Ovary (tissue), 9 donors: ENCODE results near the gene MARS1. TPM values are rescaled to one million over a fixed set of nuclear protein-coding genes. Genes with fewer than 3 reads are reported as not detected.

Experiments
- DNase-seq, 5 donors: peaks; one replicate each; pipeline ENCODE4 v3.0.0-alpha.2; 2019 to 2020
- H3K27ac ChIP-seq, 2 donors: fragments of 200-600 bp; one replicate each; pipeline versions ENCODE4 v1.5.1 to v1.8.0; 2019 to 2022
- H3K27me3 ChIP-seq: fragments of 200-600 bp; one replicate; pipeline ENCODE4 v1.8.0; 2022
- H3K36me3 ChIP-seq: fragments of 200-600 bp; sonication (generic); one replicate; pipeline ENCODE4 v1.5.1; 2019
- H3K4me1 ChIP-seq: one replicate; pipeline ENCODE4 v1.8.1; 2013; ENCODE audit warnings: mild to moderate bottlenecking, moderate library complexity; ENCODE audit not compliant: insufficient read depth
- H3K4me3 ChIP-seq: fragments of 200-600 bp; sonication (generic); one replicate; pipeline ENCODE4 v1.5.1; 2017
- H3K9me3 ChIP-seq, 2 donors: fragments of 200-600 bp in 1 of 2; sonication (generic) in 1 of 2; one replicate each; pipeline versions ENCODE4 v1.5.1 to v1.8.1; 2013 to 2019; ENCODE audit warnings: mild to moderate bottlenecking in 1 of 2, moderate library complexity in 1 of 2
- EP300 ChIP-seq: sonication (generic); formaldehyde crosslinking; IDR thresholded peaks from one replicate; pipeline ENCODE4 v1.6.1; 2017; ENCODE audit warnings: antibody characterized with exemption
- POLR2A ChIP-seq: fragments of 450-650 bp; IDR thresholded peaks from one replicate; pipeline ENCODE4 v1.6.1; 2017; ENCODE audit warnings: antibody characterized with exemption, mild to moderate bottlenecking, moderate library complexity
- WGBS, 3 donors: extraction: QIAGEN DNeasy Blood & Tissue Kit in 1 of 3; methylation state at CpG; one replicate each; pipeline versions ENCODE4 v1.1.5 to v1.1.7; 2013 to 2017; 5-methylcytosine and 5-hydroxymethylcytosine counted together
- intact Hi-C, 4 donors: fragments of 100-400 bp; cut with DNase I; formaldehyde crosslinking; loops; one replicate each; pipeline versions ENCODE4 v1.11.0 to v1.15.1; 2022 to 2023
- polyA plus RNA-seq, 2 donors: library from polyadenylated mRNA; stranded (reverse); fragments of 200-250 nt in 1 of 2; fragments of 350-450 nt in 1 of 2; fragmentation: Illumina TruSeq in 1 of 2; extraction: RNeasy Lipid Tissue Mini Kit (QIAGEN cat#74804) in 1 of 2; gene quantifications; one replicate each; pipeline ENCODE4 v1.2.3, GENCODE V29; 2013 to 2014
- total RNA-seq, 7 donors: library from RNA; depleted of rRNA in 2 of 7; stranded (reverse); fragments of >200 nt in 2 of 7; fragmentation: NEBNext Ultra II Directional in 3 of 7; extraction: Animal tissue kit (Norgen Biotek cat#: 25700) in 3 of 7; gene quantifications; one replicate each; pipeline versions ENCODE4 v1.1.0 to v1.2.4, GENCODE V29; 2016 to 2023
- TF ChIP-seq, protein P1 (sequence below), 3 donors: fragments of 450-650 bp in 2 of 3; fragments of 200-600 bp in 1 of 3; IDR thresholded peaks; one replicate each; pipeline versions ENCODE4 v1.5.1 to v1.8.0; 2016 to 2022; ENCODE audit warnings: antibody characterized with exemption in 3 of 3, mild to moderate bottlenecking in 1 of 3
- donor health status: DM: no; HTN: no; CAD: no; lungs with moderate emphysema.
- donor health status: DM: no; HTN: no; CAD: no.
- donor health status: Bipolar disorder and iron deficiency.
- donor health status: DM: yes; HTN: yes; CAD: no.
- donor health status: DM: no; HTN: no; CAD: no.
- donor health status: DM: yes; HTN: yes; CAD: no.

MARS1 gene
- total and polyA plus RNA-seq, 9 donors, result 21.1 to 479 (median 66.4) TPM

DNA sequence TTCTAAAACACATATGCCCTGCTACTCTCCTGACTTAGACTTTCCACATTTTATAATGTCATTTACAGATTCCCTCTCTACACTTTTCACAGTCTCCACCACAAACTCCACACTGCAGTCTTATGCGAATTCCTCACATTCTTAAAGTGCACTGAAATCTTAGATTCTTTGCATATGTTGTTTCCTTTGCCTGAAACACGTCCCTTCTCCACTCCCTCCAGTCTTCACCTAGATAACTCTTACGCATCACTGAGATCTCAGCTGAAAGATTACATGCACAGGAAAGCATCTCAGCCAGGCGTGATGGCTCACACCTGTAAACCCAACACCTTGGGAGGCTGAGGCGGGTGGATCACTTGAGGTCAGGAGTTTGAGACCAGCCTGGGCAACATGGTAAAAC is 4.4 kb upstream of the MARS1 start:
- WGBS, 3 donors, result 18 to 30% (median 23%) methylated on average over 5 of the region's 5 CpGs
- H3K36me3 ChIP-seq, result no peaks in the 10 kb centered on the region

GRCh38 chr12:57485695-57486094 is 2.2 kb upstream of the MARS1 start:
- no peak for DNase-seq
- intact Hi-C loops, result no loop called here
- no peaks in the 10 kb centered on the region for H3K9me3 ChIP-seq
- H3K27ac ChIP-seq, result no peak overlapping the region
- no peak overlapping the region for H3K4me3 ChIP-seq
- no peaks in the 10 kb centered on the region for H3K36me3 ChIP-seq
- TF ChIP-seq, protein P1, sequence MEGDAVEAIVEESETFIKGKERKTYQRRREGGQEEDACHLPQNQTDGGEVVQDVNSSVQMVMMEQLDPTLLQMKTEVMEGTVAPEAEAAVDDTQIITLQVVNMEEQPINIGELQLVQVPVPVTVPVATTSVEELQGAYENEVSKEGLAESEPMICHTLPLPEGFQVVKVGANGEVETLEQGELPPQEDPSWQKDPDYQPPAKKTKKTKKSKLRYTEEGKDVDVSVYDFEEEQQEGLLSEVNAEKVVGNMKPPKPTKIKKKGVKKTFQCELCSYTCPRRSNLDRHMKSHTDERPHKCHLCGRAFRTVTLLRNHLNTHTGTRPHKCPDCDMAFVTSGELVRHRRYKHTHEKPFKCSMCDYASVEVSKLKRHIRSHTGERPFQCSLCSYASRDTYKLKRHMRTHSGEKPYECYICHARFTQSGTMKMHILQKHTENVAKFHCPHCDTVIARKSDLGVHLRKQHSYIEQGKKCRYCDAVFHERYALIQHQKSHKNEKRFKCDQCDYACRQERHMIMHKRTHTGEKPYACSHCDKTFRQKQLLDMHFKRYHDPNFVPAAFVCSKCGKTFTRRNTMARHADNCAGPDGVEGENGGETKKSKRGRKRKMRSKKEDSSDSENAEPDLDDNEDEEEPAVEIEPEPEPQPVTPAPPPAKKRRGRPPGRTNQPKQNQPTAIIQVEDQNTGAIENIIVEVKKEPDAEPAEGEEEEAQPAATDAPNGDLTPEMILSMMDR (IDR thresholded peaks at IDR 0.05), result no peak
- TF ChIP-seq EP300, result no peak
- no peak for TF ChIP-seq POLR2A
- H3K4me1 ChIP-seq, result peaks cover 5% of the 10 kb centered on the region
- no peaks in the 10 kb centered on the region for H3K27me3 ChIP-seq

More for the DNA sequence above, 4.4 kb upstream of the MARS1 start:
- DNase-seq, result no peak
- Histone ChIP-seq H3K27me3 (no peaks in the 10 kb centered on the region), H3K4me3 (no peak overlapping the region), H3K27ac (no peak overlapping the region), H3K9me3 (no peaks in the 10 kb centered on the region), H3K4me1 (no peaks in the 10 kb centered on the region)
- intact Hi-C loops, result no loop called here
- TF ChIP-seq, protein P1 (IDR thresholded peaks at IDR 0.05), result no peak
- TF ChIP-seq POLR2A, result no peak
- no peak for TF ChIP-seq EP300

DNA sequence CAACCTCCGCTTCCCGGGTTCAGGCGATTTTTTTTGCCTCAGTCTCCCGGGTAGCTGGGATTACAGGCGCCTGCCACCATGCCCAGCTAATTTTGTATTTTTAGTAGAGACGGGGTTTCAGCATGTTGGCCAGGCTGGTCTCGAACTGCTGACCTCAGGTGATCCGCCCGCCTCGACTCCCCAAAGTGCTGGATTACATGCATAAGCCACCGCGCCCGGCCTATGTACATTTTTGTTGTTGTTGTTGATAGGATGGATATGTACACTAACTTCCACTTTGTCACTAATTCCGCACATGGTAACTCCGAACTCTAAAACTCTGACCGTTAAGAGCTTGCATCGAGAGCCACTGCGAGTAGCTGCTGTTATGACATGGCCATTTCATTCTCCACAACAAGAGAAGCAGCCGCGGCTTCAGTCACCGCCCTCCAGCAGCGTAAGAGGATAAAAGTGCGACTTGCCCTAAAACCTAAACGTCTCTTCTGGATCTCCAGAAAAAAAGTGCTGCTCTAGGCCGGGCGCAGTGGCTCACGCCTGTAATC is 742 bp upstream of the MARS1 start:
- intact Hi-C loops, result no loop called here
- DNase-seq, result peak in 2 of 5 donors; percentile 44 to 55
- H3K36me3 ChIP-seq, result no peaks in the 10 kb centered on the region
- H3K27me3 ChIP-seq, result no peaks in the 10 kb centered on the region
- H3K4me1 ChIP-seq, result peaks cover 5% of the 10 kb centered on the region
- no peak for TF ChIP-seq POLR2A
- no peak for TF ChIP-seq EP300
- TF ChIP-seq, protein P1 (IDR thresholded peaks at IDR 0.05), result no peak
- no peak overlapping the region for H3K27ac ChIP-seq
- peak overlapping the region; percentile 81 for H3K4me3 ChIP-seq
- no peaks in the 10 kb centered on the region for H3K9me3 ChIP-seq
- WGBS, 3 donors, result 79 to 86% (median 82%) methylated on average over 27 of the region's 27 CpGs

GRCh38 chr12:57488402-57489156 is 711 bp downstream of the MARS1 start:
- intact Hi-C loops, result no loop called here

More at GRCh38 chr12:57488402-57489156, 711 bp downstream of the MARS1 start:
- DNase-seq, result no peak
- 23 to 27% (median 26%) methylated on average over 11 of the region's 11 CpGs for WGBS, 3 donors
- Histone ChIP-seq H3K27me3 (no peaks in the 10 kb centered on the region), H3K4me3 (peak overlapping the region; percentile 81), H3K9me3 (no peaks in the 10 kb centered on the region), H3K27ac (peak overlapping the region in 1 of 2 donors; percentile 46), H3K4me1 (peaks cover 5% of the 10 kb centered on the region), H3K36me3 (no peaks in the 10 kb centered on the region)
- TF ChIP-seq EP300 (no peak), POLR2A (no peak)
- TF ChIP-seq, protein P1 (IDR thresholded peaks at IDR 0.05), result no peak
